ENCODE measurements around the gene FYCO1. TPM values are rescaled to one million over a fixed set of nuclear protein-coding genes. Genes with fewer than 3 reads are reported as not detected.

The FYCO1 gene
- total RNA-seq, 1 donor from 2014 or later = 16.2 TPM

DNA sequence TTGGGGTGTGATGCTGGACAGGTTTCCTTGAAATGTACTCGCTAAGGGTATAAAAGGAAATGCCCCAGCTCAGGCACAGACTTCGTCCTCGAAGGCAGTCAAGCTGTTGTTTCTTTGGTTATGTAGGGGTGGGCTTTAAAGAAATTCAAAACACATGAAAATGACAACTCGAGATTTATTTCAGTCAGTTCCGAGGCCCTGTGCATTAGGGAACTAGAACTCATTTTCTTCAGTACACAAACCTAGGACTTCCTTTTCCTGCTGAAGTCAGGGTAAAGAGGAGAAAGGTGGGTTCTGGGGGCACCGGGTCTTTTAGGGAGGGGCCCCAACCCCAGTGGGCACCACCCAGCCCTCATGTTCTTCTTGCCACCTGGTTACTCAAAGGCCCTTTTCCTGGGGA is 101.6 kb downstream of the FYCO1 start:
- ATAC-seq (no peak), DNase-seq (ENCODE audit: low spot score) (no peak)

- no peak for DNase-seq (ENCODE audit: low spot score)
- ATAC-seq = no peak
These were observed 103.5 kb downstream of the FYCO1 start for GRCh38 chr3:45892161-45892560.

GRCh38 chr3:45890405-45890804 is 105.2 kb downstream of the FYCO1 start:
- no peak for DNase-seq (ENCODE audit: low spot score)
- ATAC-seq = no peak

GRCh38 chr3:45889337-45889736 is 106.3 kb downstream of the FYCO1 start:
- ATAC-seq (no peak), DNase-seq (ENCODE audit: low spot score) (no peak)

GRCh38 chr3:45887759-45888511 is 107.7 kb downstream of the FYCO1 start:
- no peak for DNase-seq (ENCODE audit: low spot score)
- ATAC-seq = no peak

GRCh38 chr3:45887285-45887684 is 108.3 kb downstream of the FYCO1 start:
- ATAC-seq = no peak
- DNase-seq (ENCODE audit: low spot score) = no peak

GRCh38 chr3:45885979-45886705 is 109.5 kb downstream of the FYCO1 start, which contains the start of gene CCR9:
TSS of gene CCR9 (plus strand) at chr3:45886543. CDS start at chr3:45894934, 8,391 bp downstream.
- ATAC-seq = no peak
- no peak for DNase-seq (ENCODE audit: low spot score)

- ATAC-seq (no peak), DNase-seq (ENCODE audit: low spot score) (no peak)
These were observed 111.0 kb downstream of the FYCO1 start for GRCh38 chr3:45884368-45885201.

DNA sequence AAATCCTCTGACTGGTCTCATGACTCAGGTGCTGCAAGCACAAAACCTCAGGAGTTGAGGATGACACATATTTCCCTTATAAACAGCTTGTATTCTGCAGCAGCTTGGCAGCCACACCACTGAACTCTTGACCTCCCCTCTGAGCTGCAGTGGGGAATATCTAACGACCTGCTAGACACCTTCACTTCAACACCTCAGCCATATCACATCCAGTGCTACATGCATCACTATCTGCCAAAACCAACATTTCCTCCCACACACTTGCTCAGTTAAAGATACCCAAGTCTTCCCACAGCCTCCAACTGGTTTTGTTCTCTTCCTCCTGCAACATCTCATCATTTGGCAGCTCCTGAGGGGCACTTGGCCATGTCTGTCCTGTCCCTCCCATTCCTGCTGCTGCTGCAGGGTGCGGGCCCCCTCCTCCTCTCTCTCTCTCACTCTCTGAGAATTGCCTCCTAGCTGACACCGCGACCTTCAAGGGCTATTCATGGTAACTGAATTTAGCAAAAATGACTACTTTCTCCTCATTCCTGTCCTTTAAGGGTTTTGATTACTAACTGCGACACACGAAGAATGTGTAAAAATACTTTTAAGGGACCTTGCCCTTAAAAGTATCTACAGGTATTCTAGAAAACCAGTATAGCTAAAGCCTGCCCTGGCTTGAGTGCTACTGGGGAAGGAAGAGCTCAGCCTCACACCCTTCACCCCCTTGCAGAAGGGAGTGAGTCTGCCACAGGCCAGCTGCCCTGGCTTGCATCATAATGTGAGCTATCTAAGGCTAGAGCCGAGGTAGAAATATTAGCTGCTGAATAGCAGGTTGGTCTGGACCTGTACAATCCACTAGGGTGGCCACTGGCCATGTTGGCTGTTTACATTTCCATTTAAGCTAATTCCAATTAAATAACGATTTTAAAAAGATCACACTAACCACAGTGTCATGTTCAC is 114.3 kb downstream of the FYCO1 start:
- no peak for DNase-seq (ENCODE audit: low spot score)
- ATAC-seq = no peak

GRCh38 chr3:45880725-45881077 is 114.9 kb downstream of the FYCO1 start:
- DNase-seq (ENCODE audit: low spot score) = no peak
- ATAC-seq = no peak

GRCh38 chr3:45878124-45878523 is 117.5 kb downstream of the FYCO1 start:
- DNase-seq (ENCODE audit: low spot score) (no peak), ATAC-seq (no peak)

DNA sequence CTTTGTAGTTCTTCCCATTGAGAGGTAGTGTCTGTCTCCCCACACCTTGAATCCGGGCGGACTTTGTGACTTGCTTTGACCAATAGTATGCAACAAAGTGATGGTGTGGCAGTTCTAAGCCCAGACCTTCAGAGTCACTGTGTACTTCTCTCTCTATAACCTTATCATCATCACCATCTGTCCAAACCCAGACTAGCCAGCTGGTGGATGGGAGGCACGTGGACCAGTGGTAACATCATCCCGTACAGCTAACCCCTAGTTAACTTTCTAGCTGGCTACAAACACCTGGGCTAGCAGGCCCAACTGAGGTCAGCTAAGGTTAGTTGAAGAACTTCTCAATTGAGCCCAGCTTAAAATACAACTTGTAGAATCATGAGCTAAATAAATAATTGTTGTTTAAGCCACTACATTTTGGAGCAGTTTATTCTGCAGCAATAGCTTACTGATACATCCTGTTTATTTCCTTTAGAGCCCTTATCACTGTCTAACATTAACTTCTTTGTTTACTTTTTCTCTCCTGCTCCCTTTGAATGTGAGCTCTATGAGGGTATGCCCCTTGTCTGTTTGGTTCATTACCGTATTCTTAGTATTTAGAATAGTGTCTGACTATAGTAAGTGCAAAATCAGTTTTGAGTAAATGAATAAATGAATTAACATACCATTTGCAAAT is 120.8 kb downstream of the FYCO1 start:
- ATAC-seq (no peak), DNase-seq (ENCODE audit: low spot score) (no peak)

DNA sequence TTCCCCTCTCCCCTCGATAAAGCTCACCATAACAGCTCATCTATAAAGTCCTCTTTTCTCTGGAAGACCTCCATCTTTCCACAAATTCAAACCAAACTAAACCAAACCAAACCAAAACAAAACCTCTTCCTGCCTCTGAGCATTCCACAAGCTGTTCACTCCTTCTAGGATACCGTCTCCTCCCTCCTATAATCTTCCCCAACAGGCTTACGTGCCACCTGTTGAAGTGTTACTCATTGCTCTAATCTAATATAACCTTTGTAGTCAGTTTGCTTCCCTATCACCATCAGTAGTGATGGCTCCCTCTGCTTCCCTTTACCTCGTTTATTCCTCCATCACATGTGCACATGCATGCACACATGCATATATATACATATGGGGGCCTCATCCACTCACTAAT is 122.0 kb downstream of the FYCO1 start:
- ATAC-seq (no peak), DNase-seq (ENCODE audit: low spot score) (no peak)

- no peak for DNase-seq (ENCODE audit: low spot score)
- no peak for ATAC-seq
These were observed 122.6 kb downstream of the FYCO1 start for GRCh38 chr3:45873036-45873435.

DNA sequence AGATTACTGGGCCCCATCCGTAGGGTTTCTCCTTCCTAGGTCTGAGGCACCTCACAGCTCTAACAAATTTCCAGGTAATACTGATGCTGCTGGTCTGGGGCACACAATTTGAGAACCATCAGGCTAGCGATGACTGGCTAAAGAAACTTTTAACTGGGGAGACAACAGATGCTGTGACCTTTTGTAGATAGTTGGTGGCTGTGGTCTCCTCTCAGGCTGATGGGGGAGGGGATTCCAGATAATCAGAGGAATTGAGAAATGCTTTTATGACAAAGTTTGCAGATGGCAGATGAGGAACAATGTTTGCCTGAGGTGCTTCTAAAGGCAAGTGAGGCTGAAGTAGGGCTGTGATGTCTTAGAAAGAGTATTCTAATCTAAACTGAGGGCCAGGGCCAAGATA is 123.1 kb downstream of the FYCO1 start:
- no peak for ATAC-seq
- no peak for DNase-seq (ENCODE audit: low spot score)

GRCh38 chr3:45871780-45872179 is 123.8 kb downstream of the FYCO1 start:
- ATAC-seq (no peak), DNase-seq (ENCODE audit: low spot score) (no peak)

DNA sequence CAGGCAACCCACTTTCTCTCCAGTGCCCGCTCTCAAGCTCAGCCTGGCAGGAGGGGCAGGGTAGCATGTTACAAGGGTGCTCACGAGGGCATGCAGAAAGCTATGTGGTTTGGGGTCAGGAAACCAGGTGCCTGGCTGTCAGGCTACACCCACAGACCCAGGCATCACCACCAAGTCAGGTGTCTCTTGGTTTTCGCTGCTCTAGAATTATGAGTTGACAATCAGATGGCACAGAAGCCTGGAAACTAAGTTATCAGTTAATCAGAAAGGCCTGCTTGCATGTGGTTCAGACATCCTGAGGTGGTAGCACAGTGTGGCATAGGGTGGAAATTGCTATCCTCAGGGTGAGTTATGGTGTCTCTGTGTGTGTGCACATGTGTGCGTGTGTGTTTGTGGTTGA is 125.5 kb downstream of the FYCO1 start:
- DNase-seq (ENCODE audit: low spot score) (no peak), ATAC-seq (no peak)

- no peak for ATAC-seq
- DNase-seq (ENCODE audit: low spot score) = no peak
These were observed 126.0 kb downstream of the FYCO1 start for GRCh38 chr3:45869638-45870037.

DNA sequence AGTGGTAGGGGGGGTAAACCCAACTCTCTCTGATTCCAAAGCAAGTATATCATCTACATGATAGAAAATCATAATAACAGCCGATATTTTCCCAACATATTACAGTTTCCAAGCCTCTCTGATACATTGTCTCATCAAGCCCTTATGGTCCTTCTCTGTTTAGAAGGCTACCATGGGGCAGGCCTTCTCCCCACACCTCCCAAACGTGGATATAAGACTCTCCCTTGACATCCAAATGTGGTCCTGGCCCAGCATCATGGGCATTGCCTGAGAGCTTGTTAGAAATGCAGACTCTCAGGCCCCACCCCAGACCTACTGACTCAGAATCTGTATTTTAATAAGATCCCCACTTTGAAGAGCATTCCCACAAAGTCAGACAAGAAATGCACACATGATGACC is 127.0 kb downstream of the FYCO1 start:
- ATAC-seq (no peak), DNase-seq (ENCODE audit: low spot score) (no peak)

DNA sequence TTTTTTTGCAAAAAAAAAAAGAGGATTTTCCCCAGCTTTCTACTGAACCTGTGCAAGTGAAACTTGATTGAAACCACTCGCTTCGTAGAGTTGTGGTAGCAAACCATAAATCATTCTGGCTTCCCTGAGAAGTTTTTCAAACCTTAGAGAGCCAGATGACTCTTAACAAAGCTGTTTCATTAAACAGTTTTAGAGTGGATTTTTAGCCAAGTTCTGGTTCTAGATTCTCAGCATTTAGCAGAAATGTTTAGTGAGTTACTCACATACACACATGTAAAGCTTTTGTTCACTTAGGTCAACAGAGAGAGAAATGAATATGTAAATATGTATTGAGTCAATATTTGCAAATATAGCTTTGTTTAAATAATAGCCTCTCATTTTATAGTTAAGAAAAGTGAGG is 127.4 kb downstream of the FYCO1 start:
- ATAC-seq (no peak), DNase-seq (ENCODE audit: low spot score) (no peak)
